PC-9 (cell line): ENCODE data around the gene BPIFB2. TPM values are rescaled to one million over a fixed set of nuclear protein-coding genes. Genes with fewer than 3 reads are reported as not detected.

Experiments
- Bru-seq: library from RNA; stranded (reverse); fragments of 400-500 nt; gene quantifications from one replicate; lab custom pipeline; 2021; lab: Mats Ljungman, UMichigan
- BruChase-seq, 2 experiments: library from RNA; stranded (reverse); fragments of 400-500 nt; gene quantifications; one replicate each; lab custom pipeline; 2021; lab: Mats Ljungman, UMichigan
- BruUV-seq: library from RNA; stranded (reverse); fragments of 400-500 nt; replicated peaks from 2 replicates; lab custom pipeline; 2021; lab: Mats Ljungman, UMichigan
- CTCF ChIA-PET: fragments of 300-600 bp; sonication (Branson Sonifier 250); formaldehyde crosslinking; loops from one replicate; lab custom pipeline; 2022; ENCODE audit warnings: antibody characterized with exemption; lab: Charles Lee
- POLR2A ChIA-PET: fragments of 300-600 bp; sonication (Branson Sonifier 250); formaldehyde crosslinking; loops from one replicate; lab custom pipeline; 2022; ENCODE audit warnings: antibody characterized with exemption; ENCODE audit not compliant: unreplicated experiment; lab: Charles Lee
- DNase-seq, 2 experiments: peaks; one replicate each; pipeline versions ENCODE4 v3.0.0 to v3.0.0-alpha.2; 2015 to 2022; ENCODE audit warnings: mixed read lengths in 1 of 2
- H2AFZ ChIP-seq: fragments of 200-600 bp; sonication (generic); 2 replicates; pipeline ENCODE4 v1.8.1; 2017; ENCODE audit warnings: antibody characterized with exemption
- H3F3A ChIP-seq: fragments of 200-600 bp; sonication (generic); 2 replicates; pipeline ENCODE4 v1.8.1; 2017; ENCODE audit warnings: antibody characterized with exemption, mild to moderate bottlenecking, low read depth; ENCODE audit not compliant: insufficient read depth
- H3K27ac ChIP-seq: fragments of 200-600 bp; sonication (generic); 2 replicates; pipeline ENCODE4 v1.6.1; 2016; ENCODE audit warnings: mixed run types
- H3K27me3 ChIP-seq: fragments of 200-600 bp; sonication (generic); 2 replicates; pipeline ENCODE4 v1.6.1; 2016; ENCODE audit warnings: low read depth, mixed run types; ENCODE audit not compliant: insufficient read depth
- H3K36me3 ChIP-seq: fragments of 200-600 bp; sonication (generic); 2 replicates; pipeline ENCODE4 v1.6.1; 2016; ENCODE audit warnings: low read depth, mixed run types
- H3K4me1 ChIP-seq: fragments of 200-600 bp; sonication (generic); replicated peaks from 2 replicates; pipeline ENCODE4 v1.6.1; 2016; ENCODE audit warnings: mixed run types; ENCODE audit not compliant: insufficient read depth
- H3K4me2 ChIP-seq: fragments of 200-600 bp; sonication (generic); 2 replicates; pipeline ENCODE4 v1.6.1; 2017; ENCODE audit warnings: mixed run types
- H3K4me3 ChIP-seq: fragments of 200-600 bp; sonication (generic); 2 replicates; pipeline ENCODE4 v1.6.1; 2016; ENCODE audit warnings: mixed run types
- H3K79me2 ChIP-seq: fragments of 200-600 bp; sonication (generic); 2 replicates; pipeline ENCODE4 v1.6.1; 2017; ENCODE audit warnings: low read depth, mixed run types
- H3K9me2 ChIP-seq: fragments of 200-600 bp; sonication (generic); 2 replicates; pipeline ENCODE4 v1.8.1; 2017; ENCODE audit warnings: mild to moderate bottlenecking; ENCODE audit not compliant: insufficient read depth
- H3K9me3 ChIP-seq: fragments of 200-600 bp; sonication (generic); 2 replicates; pipeline ENCODE4 v1.8.1; 2016; ENCODE audit warnings: low read depth; ENCODE audit not compliant: insufficient read depth
- H4K20me1 ChIP-seq: fragments of 200-600 bp; sonication (generic); 2 replicates; pipeline ENCODE4 v1.8.1; 2017; ENCODE audit not compliant: insufficient read depth
- EZH2 ChIP-seq: fragments of 200-600 bp; sonication (generic); IDR thresholded peaks from 2 replicates; pipeline ENCODE4 v1.8.0; 2017; ENCODE audit warnings: antibody characterized with exemption, low read depth
- intact Hi-C: fragments of 100-400 bp; cut with micrococcal nuclease; formaldehyde crosslinking; loops from one replicate; pipeline ENCODE4 v1.10.0; 2022; ENCODE audit not compliant: unreplicated experiment
- long read RNA-seq: library from polyadenylated mRNA; stranded (forward); transcript quantifications from one replicate; pipeline ENCODE4 v2.0.0, GENCODE V29; 2022
- total RNA-seq: library from RNA; stranded (reverse); gene quantifications from 2 replicates; pipeline ENCODE4 v1.2.3, GENCODE V29; 2021
- TF ChIP-seq, protein P1 (sequence below): fragments of 200-600 bp; sonication (generic); conservative IDR thresholded peaks from 2 replicates; pipeline ENCODE4 v1.6.1; 2017; ENCODE audit warnings: mixed run types, antibody characterized with exemption, mild to moderate bottlenecking, moderate library complexity

BPIFB2 gene, protein sequence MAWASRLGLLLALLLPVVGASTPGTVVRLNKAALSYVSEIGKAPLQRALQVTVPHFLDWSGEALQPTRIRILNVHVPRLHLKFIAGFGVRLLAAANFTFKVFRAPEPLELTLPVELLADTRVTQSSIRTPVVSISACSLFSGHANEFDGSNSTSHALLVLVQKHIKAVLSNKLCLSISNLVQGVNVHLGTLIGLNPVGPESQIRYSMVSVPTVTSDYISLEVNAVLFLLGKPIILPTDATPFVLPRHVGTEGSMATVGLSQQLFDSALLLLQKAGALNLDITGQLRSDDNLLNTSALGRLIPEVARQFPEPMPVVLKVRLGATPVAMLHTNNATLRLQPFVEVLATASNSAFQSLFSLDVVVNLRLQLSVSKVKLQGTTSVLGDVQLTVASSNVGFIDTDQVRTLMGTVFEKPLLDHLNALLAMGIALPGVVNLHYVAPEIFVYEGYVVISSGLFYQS
- not detected in 2 replicates for total RNA-seq
- not detected for Bru-seq, nascent RNA
- not detected for BruChase-seq, experiment 1, labeled RNA remaining after a 2-hour chase
- not detected for BruChase-seq, experiment 2, labeled RNA remaining after a 6-hour chase
- long read RNA-seq, result 0 reads

DNA sequence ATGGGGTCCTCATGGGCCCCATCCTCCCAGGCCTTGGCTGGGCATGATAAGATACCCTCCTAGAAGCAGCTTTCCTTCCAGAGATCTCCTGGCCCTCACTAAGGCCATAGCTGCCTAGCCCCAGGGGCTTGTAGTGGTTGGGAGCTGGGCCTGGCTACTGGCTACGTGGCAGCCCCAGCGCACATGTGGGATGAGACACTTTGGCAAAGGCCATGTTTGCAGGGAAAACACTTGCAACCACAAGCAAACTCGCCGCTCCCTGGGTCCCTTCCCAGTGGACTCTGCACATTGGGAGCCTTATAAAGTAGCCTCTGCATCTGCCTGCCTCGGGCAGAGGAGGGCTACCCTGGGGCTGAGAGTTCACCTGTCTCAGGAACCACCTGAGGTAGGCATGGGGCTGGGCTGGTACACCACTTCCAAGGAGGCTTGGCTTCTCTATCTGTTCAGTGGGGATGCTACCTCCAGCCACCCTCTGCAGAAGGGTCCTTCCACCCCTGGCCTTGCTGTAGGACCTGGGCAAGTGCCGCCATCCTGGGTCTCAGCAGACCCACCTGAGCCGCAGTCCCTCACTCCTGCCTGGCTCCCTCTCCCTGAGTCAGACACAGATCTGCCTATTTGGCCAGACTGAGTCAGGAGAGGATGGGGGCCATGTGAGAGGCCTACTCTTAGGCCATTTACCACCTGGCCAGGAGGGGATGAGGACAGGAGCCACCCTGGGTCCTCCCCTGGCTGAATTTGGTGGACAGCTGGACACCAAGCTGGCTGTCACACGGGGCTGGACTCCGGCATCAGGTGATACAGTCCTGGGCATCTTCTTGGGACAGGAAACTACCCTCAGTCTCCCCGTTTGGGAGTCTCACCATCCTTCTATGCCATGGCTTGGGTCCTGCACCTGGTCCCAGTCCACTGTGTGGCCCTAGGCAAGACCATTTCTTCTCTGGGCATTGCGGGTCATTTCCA is at the start of gene BPIFB2:
TSS of gene BPIFB2 (plus strand) at position 329 of the 960 bp plus-strand sequence. CDS start 871 bp downstream, outside the sequence.
- Histone ChIP-seq H3F3A (no peaks in the 10 kb centered on the region), H3K4me1 (no peaks in the 10 kb centered on the region), H3K4me2 (no peak within 1 kb of the TSS), H3K79me2 (no peaks in the 10 kb centered on the region), H3K9me2 (no peaks in the 10 kb centered on the region), H3K36me3 (no peaks in the 10 kb centered on the region), H3K9me3 (peaks cover 6% of the 10 kb centered on the region; the same call in 1 of the 2 replicates), H2AFZ (no peak within 1 kb of the TSS), H4K20me1 (no peaks in the 10 kb centered on the region), H3K27ac (no peak within 1 kb of the TSS), H3K27me3 (peaks cover 89% of the 10 kb centered on the region), H3K4me3 (no peak within 1 kb of the TSS)
- no peak for TF ChIP-seq EZH2
- TF ChIP-seq, protein P1, sequence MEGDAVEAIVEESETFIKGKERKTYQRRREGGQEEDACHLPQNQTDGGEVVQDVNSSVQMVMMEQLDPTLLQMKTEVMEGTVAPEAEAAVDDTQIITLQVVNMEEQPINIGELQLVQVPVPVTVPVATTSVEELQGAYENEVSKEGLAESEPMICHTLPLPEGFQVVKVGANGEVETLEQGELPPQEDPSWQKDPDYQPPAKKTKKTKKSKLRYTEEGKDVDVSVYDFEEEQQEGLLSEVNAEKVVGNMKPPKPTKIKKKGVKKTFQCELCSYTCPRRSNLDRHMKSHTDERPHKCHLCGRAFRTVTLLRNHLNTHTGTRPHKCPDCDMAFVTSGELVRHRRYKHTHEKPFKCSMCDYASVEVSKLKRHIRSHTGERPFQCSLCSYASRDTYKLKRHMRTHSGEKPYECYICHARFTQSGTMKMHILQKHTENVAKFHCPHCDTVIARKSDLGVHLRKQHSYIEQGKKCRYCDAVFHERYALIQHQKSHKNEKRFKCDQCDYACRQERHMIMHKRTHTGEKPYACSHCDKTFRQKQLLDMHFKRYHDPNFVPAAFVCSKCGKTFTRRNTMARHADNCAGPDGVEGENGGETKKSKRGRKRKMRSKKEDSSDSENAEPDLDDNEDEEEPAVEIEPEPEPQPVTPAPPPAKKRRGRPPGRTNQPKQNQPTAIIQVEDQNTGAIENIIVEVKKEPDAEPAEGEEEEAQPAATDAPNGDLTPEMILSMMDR, result no peak
- BruUV-seq, result no TSS peak
- POLR2A ChIA-PET, result no interaction called here
- CTCF ChIA-PET, result no interaction called here
- DNase-seq, result no peak
- intact Hi-C loops, result no loop called here

DNA sequence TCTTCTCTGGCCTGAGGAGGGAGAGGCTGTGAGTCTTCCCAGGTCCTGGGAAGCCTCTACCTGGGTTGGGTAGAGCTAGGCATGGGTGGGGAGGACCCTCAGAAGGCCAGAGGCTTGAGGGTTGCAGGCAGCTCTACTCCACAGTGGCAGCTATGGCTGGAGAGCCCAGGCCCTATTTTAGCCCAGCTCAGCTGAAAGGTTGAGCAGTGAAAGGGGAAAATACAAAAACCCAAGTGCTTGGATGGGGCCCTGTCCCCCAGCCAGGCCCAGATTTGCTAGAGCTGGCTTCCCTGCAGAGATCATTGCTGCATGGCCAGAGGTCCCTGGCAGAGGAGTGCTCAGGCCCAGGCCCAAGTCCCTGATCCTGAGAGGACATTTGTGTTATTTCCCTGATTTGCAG is 48.9 kb upstream of the BPIFB2 start:
- Histone ChIP-seq H2AFZ (no peak overlapping the region), H3K79me2 (no peaks in the 10 kb centered on the region), H3K36me3 (no peaks in the 10 kb centered on the region), H3K4me2 (no peak overlapping the region), H3K27me3 (peaks cover 42% of the 10 kb centered on the region), H3K9me3 (peaks cover 6% of the 10 kb centered on the region; the same call in 1 of the 2 replicates), H3K4me3 (no peak overlapping the region), H3K9me2 (no peaks in the 10 kb centered on the region), H3K27ac (no peak overlapping the region), H3F3A (no peaks in the 10 kb centered on the region), H4K20me1 (no peaks in the 10 kb centered on the region), H3K4me1 (no peaks in the 10 kb centered on the region)
- BruUV-seq, result no TSS peak
- TF ChIP-seq, protein P1, result no peak
- no peak for TF ChIP-seq EZH2
- DNase-seq, result no peak
- POLR2A ChIA-PET, result no interaction called here
- CTCF ChIA-PET, result no interaction called here
- intact Hi-C loops, result no loop called here
